Panc1 (cell line): ENCODE data around the gene GNAI2.

ENCODE experiments used
- CTCF ChIP-seq: fragments of 450-650 bp; IDR thresholded peaks from 2 replicates; pipeline ENCODE4 v1.5.1; 2017; ENCODE audit warnings: mild to moderate bottlenecking
- POLR2AphosphoS5 ChIP-seq: IDR thresholded peaks from 2 replicates; pipeline ENCODE4 v1.6.1; 2012; ENCODE audit warnings: mild to moderate bottlenecking, low read depth, low read length, moderate library complexity
- SIN3A ChIP-seq: IDR thresholded peaks from 2 replicates; pipeline ENCODE4 v1.6.1; 2012; ENCODE audit warnings: low read depth, mild to moderate bottlenecking, low read length, moderate library complexity, borderline replicate concordance; ENCODE audit not compliant: insufficient read depth
- TCF7L2 ChIP-seq: IDR thresholded peaks from 2 replicates; pipeline ENCODE4 v1.6.1; 2011; ENCODE audit warnings: mild to moderate bottlenecking, low read depth, low read length, inconsistent platforms
- TF ChIP-seq, protein P1 (sequence below), 2 experiments: IDR thresholded peaks; 2 replicates each; pipeline ENCODE4 v1.6.1; 2011 to 2012; ENCODE audit warnings: low read depth in 2 of 2, control low read depth in 1 of 2, low read length in 1 of 2, mild to moderate bottlenecking in 1 of 2, moderate library complexity in 1 of 2; ENCODE audit not compliant: insufficient read depth in 1 of 2

- TF ChIP-seq CTCF (no peak), TCF7L2 (no peak), POLR2AphosphoS5 (no peak), SIN3A (no peak)
- TF ChIP-seq, protein P1, sequence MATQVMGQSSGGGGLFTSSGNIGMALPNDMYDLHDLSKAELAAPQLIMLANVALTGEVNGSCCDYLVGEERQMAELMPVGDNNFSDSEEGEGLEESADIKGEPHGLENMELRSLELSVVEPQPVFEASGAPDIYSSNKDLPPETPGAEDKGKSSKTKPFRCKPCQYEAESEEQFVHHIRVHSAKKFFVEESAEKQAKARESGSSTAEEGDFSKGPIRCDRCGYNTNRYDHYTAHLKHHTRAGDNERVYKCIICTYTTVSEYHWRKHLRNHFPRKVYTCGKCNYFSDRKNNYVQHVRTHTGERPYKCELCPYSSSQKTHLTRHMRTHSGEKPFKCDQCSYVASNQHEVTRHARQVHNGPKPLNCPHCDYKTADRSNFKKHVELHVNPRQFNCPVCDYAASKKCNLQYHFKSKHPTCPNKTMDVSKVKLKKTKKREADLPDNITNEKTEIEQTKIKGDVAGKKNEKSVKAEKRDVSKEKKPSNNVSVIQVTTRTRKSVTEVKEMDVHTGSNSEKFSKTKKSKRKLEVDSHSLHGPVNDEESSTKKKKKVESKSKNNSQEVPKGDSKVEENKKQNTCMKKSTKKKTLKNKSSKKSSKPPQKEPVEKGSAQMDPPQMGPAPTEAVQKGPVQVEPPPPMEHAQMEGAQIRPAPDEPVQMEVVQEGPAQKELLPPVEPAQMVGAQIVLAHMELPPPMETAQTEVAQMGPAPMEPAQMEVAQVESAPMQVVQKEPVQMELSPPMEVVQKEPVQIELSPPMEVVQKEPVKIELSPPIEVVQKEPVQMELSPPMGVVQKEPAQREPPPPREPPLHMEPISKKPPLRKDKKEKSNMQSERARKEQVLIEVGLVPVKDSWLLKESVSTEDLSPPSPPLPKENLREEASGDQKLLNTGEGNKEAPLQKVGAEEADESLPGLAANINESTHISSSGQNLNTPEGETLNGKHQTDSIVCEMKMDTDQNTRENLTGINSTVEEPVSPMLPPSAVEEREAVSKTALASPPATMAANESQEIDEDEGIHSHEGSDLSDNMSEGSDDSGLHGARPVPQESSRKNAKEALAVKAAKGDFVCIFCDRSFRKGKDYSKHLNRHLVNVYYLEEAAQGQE (IDR thresholded peaks at IDR 0.05; ENCODE audit: insufficient read depth in 1 of 2, low read depth in 2 of 2, low read length in 1 of 2), result no peak
Observed at GRCh38 chr3:50273689-50274065, 37.7 kb downstream of the GNAI2 start.
